Measurements from ENCODE around the gene CD81. TPM values are rescaled to one million over a fixed set of nuclear protein-coding genes. Genes with fewer than 3 reads are reported as not detected.

The CD81 gene
- polyA plus RNA-seq, 2 donors = 56.8 to 175 TPM

- Histone ChIP-seq H3K27me3 (ENCODE audit: control insufficient read depth in 1 of 2, insufficient read depth in 2 of 2, low read length in 2 of 2) (no peaks in the 10 kb centered on the region), H3K4me3 (ENCODE audit: low read depth in 1 of 2, low read length in 2 of 2) (no peak overlapping the region), H3K4me1 (ENCODE audit: control insufficient read depth in 2 of 2, insufficient read depth in 2 of 2, low read length in 1 of 2) (peaks cover 0 to 10% of the 10 kb centered on the region in 2 donors), H3K27ac (ENCODE audit: low read depth in 2 of 2, low read length in 1 of 2) (no peak overlapping the region), H3K36me3 (ENCODE audit: control insufficient read depth in 2 of 2, insufficient read depth in 2 of 2, low read length in 1 of 2) (no peaks in the 10 kb centered on the region), H3K9me3 (ENCODE audit: control insufficient read depth in 2 of 2, insufficient read depth in 1 of 2, low read depth in 1 of 2, low read length in 1 of 2) (no peaks in the 10 kb centered on the region)
- 93% methylated on average over 9 of the region's 9 CpGs for WGBS, 2 donors
These were observed 7.2 kb upstream of the CD81 start for GRCh38 chr11:2369896-2370295.

- Histone ChIP-seq H3K9me3 (ENCODE audit: control insufficient read depth in 2 of 2, insufficient read depth in 1 of 2, low read depth in 1 of 2, low read length in 1 of 2) (no peaks in the 10 kb centered on the region), H3K27me3 (ENCODE audit: control insufficient read depth in 1 of 2, insufficient read depth in 2 of 2, low read length in 2 of 2) (no peaks in the 10 kb centered on the region), H3K4me3 (ENCODE audit: low read depth in 1 of 2, low read length in 2 of 2) (no peak overlapping the region), H3K4me1 (ENCODE audit: control insufficient read depth in 2 of 2, insufficient read depth in 2 of 2, low read length in 1 of 2) (peaks cover 3 to 10% of the 10 kb centered on the region in 2 donors), H3K27ac (ENCODE audit: low read depth in 2 of 2, low read length in 1 of 2) (no peak overlapping the region), H3K36me3 (ENCODE audit: control insufficient read depth in 2 of 2, insufficient read depth in 2 of 2, low read length in 1 of 2) (no peaks in the 10 kb centered on the region)
- 91 to 92% methylated on average over 15 of the region's 15 CpGs for WGBS, 2 donors
These were observed 2.5 kb upstream of the CD81 start for GRCh38 chr11:2374456-2375201.

GRCh38 chr11:2375341-2375853 lies 1.7 kb upstream of the CD81 start:
- no peak overlapping the region for H3K27ac ChIP-seq (ENCODE audit: low read depth in 2 of 2, low read length in 1 of 2)

GRCh38 chr11:2375964-2376551 lies 1.1 kb upstream of the CD81 start:
- no peak overlapping the region for H3K4me3 ChIP-seq (ENCODE audit: low read depth in 1 of 2, low read length in 2 of 2)
- no peak overlapping the region for H3K27ac ChIP-seq (ENCODE audit: low read depth in 2 of 2, low read length in 1 of 2)
- no peaks in the 10 kb centered on the region for H3K9me3 ChIP-seq (ENCODE audit: control insufficient read depth in 2 of 2, insufficient read depth in 1 of 2, low read depth in 1 of 2, low read length in 1 of 2)
- no peaks in the 10 kb centered on the region for H3K27me3 ChIP-seq (ENCODE audit: control insufficient read depth in 1 of 2, insufficient read depth in 2 of 2, low read length in 2 of 2)
- 77 to 93% methylated on average over 16 of the region's 16 CpGs for WGBS, 2 donors
- no peaks in the 10 kb centered on the region for H3K36me3 ChIP-seq (ENCODE audit: control insufficient read depth in 2 of 2, insufficient read depth in 2 of 2, low read length in 1 of 2)
- peaks cover 12 to 23% of the 10 kb centered on the region in 2 donors for H3K4me1 ChIP-seq (ENCODE audit: control insufficient read depth in 2 of 2, insufficient read depth in 2 of 2, low read length in 1 of 2)

More at GRCh38 chr11:2375341-2375853, 1.7 kb upstream of the CD81 start:
- Histone ChIP-seq H3K4me1 (ENCODE audit: control insufficient read depth in 2 of 2, insufficient read depth in 2 of 2, low read length in 1 of 2) (peaks cover 11 to 18% of the 10 kb centered on the region in 2 donors), H3K9me3 (ENCODE audit: control insufficient read depth in 2 of 2, insufficient read depth in 1 of 2, low read depth in 1 of 2, low read length in 1 of 2) (no peaks in the 10 kb centered on the region), H3K36me3 (ENCODE audit: control insufficient read depth in 2 of 2, insufficient read depth in 2 of 2, low read length in 1 of 2) (no peaks in the 10 kb centered on the region), H3K27me3 (ENCODE audit: control insufficient read depth in 1 of 2, insufficient read depth in 2 of 2, low read length in 2 of 2) (no peaks in the 10 kb centered on the region), H3K4me3 (ENCODE audit: low read depth in 1 of 2, low read length in 2 of 2) (no peak overlapping the region)
- WGBS, 2 donors = 73 to 82% methylated on average over 6 of the region's 6 CpGs

- no peaks in the 10 kb centered on the region for H3K36me3 ChIP-seq (ENCODE audit: control insufficient read depth in 2 of 2, insufficient read depth in 2 of 2, low read length in 1 of 2)
- no peaks in the 10 kb centered on the region for H3K27me3 ChIP-seq (ENCODE audit: control insufficient read depth in 1 of 2, insufficient read depth in 2 of 2, low read length in 2 of 2)
- peak overlapping the region; percentile 91 to 92 for H3K27ac ChIP-seq (ENCODE audit: low read depth in 2 of 2, low read length in 1 of 2)
- H3K4me1 ChIP-seq (ENCODE audit: control insufficient read depth in 2 of 2, insufficient read depth in 2 of 2, low read length in 1 of 2) = peaks cover 16 to 35% of the 10 kb centered on the region in 2 donors
- no peaks in the 10 kb centered on the region for H3K9me3 ChIP-seq (ENCODE audit: control insufficient read depth in 2 of 2, insufficient read depth in 1 of 2, low read depth in 1 of 2, low read length in 1 of 2)
- 1% methylated on average over 58 to 88 of the region's 88 CpGs for WGBS, 2 donors
- peak overlapping the region; percentile 81 to 83 for H3K4me3 ChIP-seq (ENCODE audit: low read depth in 1 of 2, low read length in 2 of 2)
These were observed 667 bp downstream of the CD81 start for GRCh38 chr11:2377511-2378443.

- peaks cover 0 to 2% of the 10 kb centered on the region in 2 donors for H3K36me3 ChIP-seq (ENCODE audit: control insufficient read depth in 2 of 2, insufficient read depth in 2 of 2, low read length in 1 of 2)
- H3K27ac ChIP-seq (ENCODE audit: low read depth in 2 of 2, low read length in 1 of 2) = peak overlapping the region; percentile 91 to 92
- H3K4me3 ChIP-seq (ENCODE audit: low read depth in 1 of 2, low read length in 2 of 2) = peak overlapping the region; percentile 81 to 83
- no peaks in the 10 kb centered on the region for H3K9me3 ChIP-seq (ENCODE audit: control insufficient read depth in 2 of 2, insufficient read depth in 1 of 2, low read depth in 1 of 2, low read length in 1 of 2)
- H3K27me3 ChIP-seq (ENCODE audit: control insufficient read depth in 1 of 2, insufficient read depth in 2 of 2, low read length in 2 of 2) = no peaks in the 10 kb centered on the region
- WGBS, 2 donors = 9 to 15% methylated on average over 22 to 23 of the region's 23 CpGs
- peaks cover 19 to 44% of the 10 kb centered on the region in 2 donors for H3K4me1 ChIP-seq (ENCODE audit: control insufficient read depth in 2 of 2, insufficient read depth in 2 of 2, low read length in 1 of 2)
These were observed 1.6 kb downstream of the CD81 start for GRCh38 chr11:2378527-2379210.

- Histone ChIP-seq H3K4me3 (ENCODE audit: low read depth in 1 of 2, low read length in 2 of 2) (peak overlapping the region in 1 of 2 donors; percentile 11), H3K9me3 (ENCODE audit: control insufficient read depth in 2 of 2, insufficient read depth in 1 of 2, low read depth in 1 of 2, low read length in 1 of 2) (no peaks in the 10 kb centered on the region), H3K27me3 (ENCODE audit: control insufficient read depth in 1 of 2, insufficient read depth in 2 of 2, low read length in 2 of 2) (no peaks in the 10 kb centered on the region), H3K36me3 (ENCODE audit: control insufficient read depth in 2 of 2, insufficient read depth in 2 of 2, low read length in 1 of 2) (peaks cover 0 to 2% of the 10 kb centered on the region in 2 donors), H3K27ac (ENCODE audit: low read depth in 2 of 2, low read length in 1 of 2) (peak overlapping the region; percentile 86 to 92), H3K4me1 (ENCODE audit: control insufficient read depth in 2 of 2, insufficient read depth in 2 of 2, low read length in 1 of 2) (peaks cover 21 to 48% of the 10 kb centered on the region in 2 donors)
- WGBS, 2 donors = 44 to 58% methylated on average over 9 to 11 of the region's 11 CpGs
These were observed 2.5 kb downstream of the CD81 start for GRCh38 chr11:2379466-2380174.

GRCh38 chr11:2380396-2380795 lies 3.3 kb downstream of the CD81 start:
- Histone ChIP-seq H3K4me3 (ENCODE audit: low read depth in 1 of 2, low read length in 2 of 2) (no peak overlapping the region), H3K36me3 (ENCODE audit: control insufficient read depth in 2 of 2, insufficient read depth in 2 of 2, low read length in 1 of 2) (peaks cover 0 to 2% of the 10 kb centered on the region in 2 donors), H3K9me3 (ENCODE audit: control insufficient read depth in 2 of 2, insufficient read depth in 1 of 2, low read depth in 1 of 2, low read length in 1 of 2) (no peaks in the 10 kb centered on the region), H3K27ac (ENCODE audit: low read depth in 2 of 2, low read length in 1 of 2) (peak overlapping the region; percentile 86 to 92), H3K4me1 (ENCODE audit: control insufficient read depth in 2 of 2, insufficient read depth in 2 of 2, low read length in 1 of 2) (peaks cover 27 to 55% of the 10 kb centered on the region in 2 donors), H3K27me3 (ENCODE audit: control insufficient read depth in 1 of 2, insufficient read depth in 2 of 2, low read length in 2 of 2) (no peaks in the 10 kb centered on the region)
- WGBS, 2 donors = 70 to 78% methylated on average over 13 of the region's 13 CpGs

All from esophagus (tissue), 2 donors.